ENCODE data around the gene GCHFR. TPM values are rescaled to one million over a fixed set of nuclear protein-coding genes. Genes with fewer than 3 reads are reported as not detected.

The GCHFR gene
- total RNA-seq, 4 donors from 2014 or later = 60.0 to 135 (median 117) TPM

GRCh38 chr15:40744815-40745152 is 19.1 kb upstream of the GCHFR start:
- TF ChIP-seq CTCF (IDR thresholded peaks at IDR 0.05; ENCODE audit: low read depth) = no peak

GRCh38 chr15:40746916-40747418 is 16.9 kb upstream of the GCHFR start:
- TF ChIP-seq CTCF (IDR thresholded peaks at IDR 0.05; ENCODE audit: low read depth) = no peak

- no peak for TF ChIP-seq CTCF (IDR thresholded peaks at IDR 0.05; ENCODE audit: low read depth)
Observed at GRCh38 chr15:40747685-40748631, 15.9 kb upstream of the GCHFR start.

- TF ChIP-seq CTCF (IDR thresholded peaks at IDR 0.05; ENCODE audit: low read depth) = no peak
Observed at GRCh38 chr15:40749151-40749630, 14.7 kb upstream of the GCHFR start.

- no peak for TF ChIP-seq CTCF (IDR thresholded peaks at IDR 0.05; ENCODE audit: low read depth)
Observed at GRCh38 chr15:40750885-40751284, 13.0 kb upstream of the GCHFR start.

GRCh38 chr15:40751745-40752144 is 12.1 kb upstream of the GCHFR start:
- no peak for TF ChIP-seq CTCF (IDR thresholded peaks at IDR 0.05; ENCODE audit: low read depth)

- TF ChIP-seq CTCF (IDR thresholded peaks at IDR 0.05; ENCODE audit: low read depth) = no peak
Observed at GRCh38 chr15:40754574-40754882, 9.3 kb upstream of the GCHFR start.

Measured in subcutaneous adipose tissue (tissue), 4 donors.